ENCODE results near the gene SH3BP4.

DNA sequence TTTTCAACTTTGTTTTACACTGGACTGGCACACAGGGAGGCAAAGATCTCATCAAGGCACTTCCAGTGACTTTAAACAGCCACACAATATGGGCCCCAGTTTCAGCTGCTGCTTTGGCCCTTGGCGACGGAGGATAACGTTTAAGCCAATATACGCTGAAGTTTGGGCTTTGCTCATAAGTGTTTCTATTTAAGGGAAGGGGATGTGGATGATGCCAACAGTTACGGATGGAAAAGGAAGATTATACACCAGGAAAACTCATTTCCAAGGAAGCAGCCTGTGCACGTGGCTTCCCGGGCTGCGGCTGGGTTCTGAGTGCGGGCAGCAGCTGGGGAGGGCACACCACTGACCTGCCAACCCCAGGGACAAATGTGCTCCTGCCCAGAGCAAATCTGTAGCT lies 151.1 kb downstream of the SH3BP4 start:
- TF ChIP-seq, protein P1, sequence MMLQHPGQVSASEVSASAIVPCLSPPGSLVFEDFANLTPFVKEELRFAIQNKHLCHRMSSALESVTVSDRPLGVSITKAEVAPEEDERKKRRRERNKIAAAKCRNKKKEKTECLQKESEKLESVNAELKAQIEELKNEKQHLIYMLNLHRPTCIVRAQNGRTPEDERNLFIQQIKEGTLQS (IDR thresholded peaks at IDR 0.05) = no peak
- TF ChIP-seq, protein P2, sequence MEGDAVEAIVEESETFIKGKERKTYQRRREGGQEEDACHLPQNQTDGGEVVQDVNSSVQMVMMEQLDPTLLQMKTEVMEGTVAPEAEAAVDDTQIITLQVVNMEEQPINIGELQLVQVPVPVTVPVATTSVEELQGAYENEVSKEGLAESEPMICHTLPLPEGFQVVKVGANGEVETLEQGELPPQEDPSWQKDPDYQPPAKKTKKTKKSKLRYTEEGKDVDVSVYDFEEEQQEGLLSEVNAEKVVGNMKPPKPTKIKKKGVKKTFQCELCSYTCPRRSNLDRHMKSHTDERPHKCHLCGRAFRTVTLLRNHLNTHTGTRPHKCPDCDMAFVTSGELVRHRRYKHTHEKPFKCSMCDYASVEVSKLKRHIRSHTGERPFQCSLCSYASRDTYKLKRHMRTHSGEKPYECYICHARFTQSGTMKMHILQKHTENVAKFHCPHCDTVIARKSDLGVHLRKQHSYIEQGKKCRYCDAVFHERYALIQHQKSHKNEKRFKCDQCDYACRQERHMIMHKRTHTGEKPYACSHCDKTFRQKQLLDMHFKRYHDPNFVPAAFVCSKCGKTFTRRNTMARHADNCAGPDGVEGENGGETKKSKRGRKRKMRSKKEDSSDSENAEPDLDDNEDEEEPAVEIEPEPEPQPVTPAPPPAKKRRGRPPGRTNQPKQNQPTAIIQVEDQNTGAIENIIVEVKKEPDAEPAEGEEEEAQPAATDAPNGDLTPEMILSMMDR (IDR thresholded peaks at IDR 0.05; ENCODE audit: low read depth, low read length, missing input control) = no peak
- TF ChIP-seq TAF1 (conservative IDR thresholded peaks at IDR 0.05) (no peak), JUND (IDR thresholded peaks at IDR 0.05) (no peak), GABPA (IDR thresholded peaks at IDR 0.05 in 1 of 2, conservative IDR thresholded peaks at IDR 0.05 in 1 of 2) (no peak), YY1 (IDR thresholded peaks at IDR 0.05) (no peak), EGR1 (IDR thresholded peaks at IDR 0.05; ENCODE audit: low read depth in 2 of 2) (no peak)
